Keratinocyte (primary cell): ENCODE results near the gene PRG2. TPM values are rescaled to one million over a fixed set of nuclear protein-coding genes. Genes with fewer than 3 reads are reported as not detected.

Experiments used
- DNase-seq: peaks from one replicate; pipeline ENCODE4 v3.0.0-alpha.2; 2011; ENCODE audit warnings: low read depth, missing footprints, low spot score
- FAIRE-seq: peaks from 2 replicates; lab custom pipeline; 2011; peaks lifted over from hg19 to GRCh38; lab: Jason Lieb, UNC
- H2AFZ ChIP-seq: 2 replicates; pipeline ENCODE4 v1.6.0; 2012; ENCODE audit warnings: low read length, control low read depth, inconsistent platforms; ENCODE audit not compliant: control insufficient read depth
- H3K27ac ChIP-seq: 2 replicates; pipeline ENCODE4 v1.5.1; 2011; ENCODE audit warnings: low read length; ENCODE audit not compliant: control insufficient read depth, insufficient read depth
- H3K27me3 ChIP-seq: 3 replicates; pipeline ENCODE4 v1.6.0; 2011; ENCODE audit warnings: low read length; ENCODE audit not compliant: control insufficient read depth, insufficient read depth; ENCODE audit errors: extremely low read depth
- H3K36me3 ChIP-seq, 2 experiments: 2 replicates in 1 of 2; 3 replicates in 1 of 2; pipeline ENCODE4 v1.5.1; 2011; ENCODE audit warnings: low read length in 2 of 2, mild to moderate bottlenecking in 1 of 2; ENCODE audit not compliant: control insufficient read depth in 2 of 2, insufficient read depth in 2 of 2; ENCODE audit errors: extremely low read depth in 1 of 2
- H3K4me1 ChIP-seq: 3 replicates; pipeline ENCODE4 v1.5.1; 2011; ENCODE audit warnings: low read length; ENCODE audit not compliant: control insufficient read depth, insufficient read depth; ENCODE audit errors: extremely low read depth
- H3K4me2 ChIP-seq: 3 replicates; pipeline ENCODE4 v1.6.0; 2011; ENCODE audit warnings: low read depth, low read length; ENCODE audit not compliant: control insufficient read depth, insufficient read depth; ENCODE audit errors: extremely low read depth
- H3K4me3 ChIP-seq, 3 experiments: fragments of 200-600 bp in 1 of 3; sonication (generic) in 1 of 3; 2 replicates in 2 of 3; 3 replicates in 1 of 3; pipeline ENCODE4 v1.5.1; 2011 to 2016; ENCODE audit warnings: low read length in 3 of 3, mild to moderate bottlenecking in 3 of 3, control low read depth in 2 of 3, inconsistent platforms in 1 of 3, low read depth in 1 of 3, mixed read lengths in 1 of 3, mixed run types in 1 of 3, moderate library complexity in 1 of 3; ENCODE audit not compliant: control insufficient read depth in 2 of 3, insufficient read depth in 2 of 3; ENCODE audit errors: extremely low read depth in 1 of 3
- H3K79me2 ChIP-seq: 2 replicates; pipeline ENCODE4 v1.6.0; 2012; ENCODE audit warnings: low read length; ENCODE audit not compliant: control insufficient read depth, insufficient read depth
- H3K9ac ChIP-seq: 3 replicates; pipeline ENCODE4 v1.6.0; 2011; ENCODE audit warnings: low read length; ENCODE audit not compliant: control insufficient read depth, insufficient read depth; ENCODE audit errors: extremely low read depth
- H3K9me1 ChIP-seq: 3 replicates; pipeline ENCODE4 v1.6.0; 2011; ENCODE audit warnings: low read length; ENCODE audit not compliant: control insufficient read depth, insufficient read depth; ENCODE audit errors: extremely low read depth
- H3K9me3 ChIP-seq: 2 replicates; pipeline ENCODE4 v1.5.1; 2012; ENCODE audit warnings: low read depth, low read length; ENCODE audit not compliant: control insufficient read depth
- H4K20me1 ChIP-seq: 3 replicates; pipeline ENCODE4 v1.6.0; 2011; ENCODE audit warnings: low read length; ENCODE audit not compliant: control insufficient read depth, insufficient read depth; ENCODE audit errors: extremely low read depth
- EZH2 ChIP-seq: IDR thresholded peaks from one replicate; pipeline ENCODE4 v1.6.1; 2012; ENCODE audit warnings: inconsistent platforms, mild to moderate bottlenecking, low read length, moderate library complexity
- dilution Hi-C: fragments of 300-500 bp; cut with MboI; formaldehyde crosslinking; loops from one replicate; pipeline ENCODE4 v1.7.0; 2020; ENCODE audit warnings: low sequenced_read_pairs; ENCODE audit not compliant: extremely low pct_ligation_motif_present
- polyA plus RNA-seq, 5 experiments: library from polyadenylated mRNA; depleted of rRNA in 3 of 5; stranded (reverse) in 3 of 5; stranded (forward) in 1 of 5; unstranded in 1 of 5; fragments of >200 nt; gene quantifications; 1 replicate in 1 of 5; 2 replicates in 3 of 5; 3 replicates in 1 of 5; pipeline versions ENCODE4 v1.2.1 to v1.2.3, GENCODE V29; 2011 to 2012; ENCODE audit warnings: missing spikeins in 2 of 5, low read depth in 1 of 5, low replicate concordance in 1 of 5
- TF ChIP-seq, protein P1 (sequence below), 3 experiments: IDR thresholded peaks in 1 of 3; conservative IDR thresholded peaks in 1 of 3; optimal IDR thresholded peaks in 1 of 3; 2 replicates in 2 of 3; 3 replicates in 1 of 3; pipeline versions ENCODE3 to v1.5.1; 2011; ENCODE audit warnings: low read length in 3 of 3, mild to moderate bottlenecking in 3 of 3, moderate library complexity in 2 of 3, control low read depth in 1 of 3, inconsistent platforms in 1 of 3; ENCODE audit not compliant: insufficient read depth in 2 of 3; ENCODE audit errors: extremely low read depth in 1 of 3

PRG2 gene
- polyA plus RNA-seq, 1 donor (not counting 4 experiments of a cell fraction or from before 2014, with no cell fraction given): 0.09 TPM

DNA sequence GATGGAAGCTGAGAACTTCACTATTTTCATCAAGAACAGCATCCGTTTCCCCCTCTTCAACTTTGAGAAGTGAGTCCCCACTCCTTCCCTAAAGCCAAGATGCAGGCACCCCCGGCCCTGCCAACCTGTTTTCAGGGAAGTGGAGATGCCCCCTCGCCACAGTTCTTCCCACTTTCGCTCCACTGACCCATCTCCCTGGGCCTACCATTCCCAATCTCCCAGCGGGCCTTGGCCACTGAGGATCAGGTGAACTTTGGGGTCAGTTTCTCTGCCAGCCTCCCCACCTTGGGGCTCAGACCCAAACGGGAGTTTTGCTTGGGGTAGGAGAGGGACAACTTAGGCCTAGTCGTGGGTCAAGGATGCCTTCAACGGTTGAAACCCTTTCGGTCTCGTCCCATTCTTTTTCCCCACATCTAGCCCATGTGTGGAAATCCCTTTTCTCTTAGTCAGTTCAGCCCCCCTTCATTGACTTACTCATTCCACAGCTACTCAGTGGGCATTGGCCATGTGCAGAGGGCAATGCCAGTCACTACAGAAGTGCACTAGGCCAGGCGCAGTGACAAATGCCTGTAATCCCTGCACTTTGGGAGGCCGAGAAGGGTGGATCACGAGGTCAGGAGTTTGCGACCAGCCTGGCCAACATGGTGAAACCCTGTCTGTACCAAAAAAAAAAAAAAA is 41.7 kb downstream of the PRG2 start:
- H3K79me2 ChIP-seq: no peaks in the 10 kb centered on the region
- H3K27ac ChIP-seq: no peak overlapping the region
- no peaks in the 10 kb centered on the region for H3K27me3 ChIP-seq
- no peaks in the 10 kb centered on the region for H3K4me1 ChIP-seq
- TF ChIP-seq, protein P1, sequence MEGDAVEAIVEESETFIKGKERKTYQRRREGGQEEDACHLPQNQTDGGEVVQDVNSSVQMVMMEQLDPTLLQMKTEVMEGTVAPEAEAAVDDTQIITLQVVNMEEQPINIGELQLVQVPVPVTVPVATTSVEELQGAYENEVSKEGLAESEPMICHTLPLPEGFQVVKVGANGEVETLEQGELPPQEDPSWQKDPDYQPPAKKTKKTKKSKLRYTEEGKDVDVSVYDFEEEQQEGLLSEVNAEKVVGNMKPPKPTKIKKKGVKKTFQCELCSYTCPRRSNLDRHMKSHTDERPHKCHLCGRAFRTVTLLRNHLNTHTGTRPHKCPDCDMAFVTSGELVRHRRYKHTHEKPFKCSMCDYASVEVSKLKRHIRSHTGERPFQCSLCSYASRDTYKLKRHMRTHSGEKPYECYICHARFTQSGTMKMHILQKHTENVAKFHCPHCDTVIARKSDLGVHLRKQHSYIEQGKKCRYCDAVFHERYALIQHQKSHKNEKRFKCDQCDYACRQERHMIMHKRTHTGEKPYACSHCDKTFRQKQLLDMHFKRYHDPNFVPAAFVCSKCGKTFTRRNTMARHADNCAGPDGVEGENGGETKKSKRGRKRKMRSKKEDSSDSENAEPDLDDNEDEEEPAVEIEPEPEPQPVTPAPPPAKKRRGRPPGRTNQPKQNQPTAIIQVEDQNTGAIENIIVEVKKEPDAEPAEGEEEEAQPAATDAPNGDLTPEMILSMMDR (optimal IDR thresholded peaks at IDR 0.05 in 1 of 3, IDR thresholded peaks at IDR 0.05 in 1 of 3, conservative IDR thresholded peaks at IDR 0.05 in 1 of 3; ENCODE audit: extremely low read depth in 1 of 3, insufficient read depth in 2 of 3, low read length in 3 of 3): no peak
- TF ChIP-seq EZH2: no peak
- H2AFZ ChIP-seq: no peak overlapping the region
- dilution Hi-C loops: no loop called here
- no peak for DNase-seq
- H3K9me1 ChIP-seq: no peaks in the 10 kb centered on the region
- H3K36me3 ChIP-seq: no peaks in the 10 kb centered on the region
- no peak overlapping the region for H3K4me2 ChIP-seq
- no peaks in the 10 kb centered on the region for H4K20me1 ChIP-seq
- H3K9me3 ChIP-seq: no peaks in the 10 kb centered on the region
- no peak for FAIRE-seq
- no peak overlapping the region for H3K9ac ChIP-seq
- no peak overlapping the region for H3K4me3 ChIP-seq

DNA sequence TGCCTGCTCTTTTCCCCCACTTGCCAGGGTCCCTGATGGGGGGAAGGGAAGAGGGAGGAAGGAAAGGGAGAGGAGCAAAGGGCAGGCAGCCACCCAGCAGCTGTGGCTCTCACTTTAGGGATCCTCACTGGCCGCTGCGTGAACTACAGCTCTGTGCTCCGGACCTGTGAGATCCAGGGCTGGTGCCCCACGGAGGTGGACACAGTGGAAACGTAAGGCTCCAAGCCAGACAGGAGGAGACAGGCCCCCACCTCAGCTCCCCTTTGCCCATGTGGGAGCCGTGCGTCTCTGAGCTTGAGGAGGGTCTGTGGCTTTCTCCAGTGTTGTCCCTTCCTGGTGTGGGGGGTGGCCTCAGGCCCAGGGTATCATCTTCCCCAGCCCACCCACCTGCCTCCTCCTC is 42.4 kb downstream of the PRG2 start:
- Histone ChIP-seq H4K20me1 (no peaks in the 10 kb centered on the region), H3K27me3 (no peaks in the 10 kb centered on the region), H3K9me1 (no peaks in the 10 kb centered on the region), H3K36me3 (no peaks in the 10 kb centered on the region), H3K4me2 (no peak overlapping the region), H3K4me3 (no peak overlapping the region), H2AFZ (no peak overlapping the region), H3K4me1 (no peaks in the 10 kb centered on the region), H3K9ac (no peak overlapping the region), H3K79me2 (no peaks in the 10 kb centered on the region), H3K9me3 (no peaks in the 10 kb centered on the region), H3K27ac (no peak overlapping the region)
- dilution Hi-C loops: no loop called here
- DNase-seq (no peak), FAIRE-seq (no peak)
- no peak for TF ChIP-seq EZH2
- TF ChIP-seq, protein P1 (optimal IDR thresholded peaks at IDR 0.05 in 1 of 3, IDR thresholded peaks at IDR 0.05 in 1 of 3, conservative IDR thresholded peaks at IDR 0.05 in 1 of 3; ENCODE audit: extremely low read depth in 1 of 3, insufficient read depth in 2 of 3, low read length in 3 of 3): no peak
